Inferior parietal cortex (tissue), 1 donor: Measurements from ENCODE around the gene SLC16A1.
A peak's percentile ranks its signal among the peaks of the same experiment; 100 is the strongest.
"Not testable (repeated sequence)": the region's sequence is repeated elsewhere in the genome, so short reads cannot be mapped to it uniquely, and the experiment has no call there.

ENCODE experiments used
- DNase-seq: peaks from one replicate; pipeline ENCODE4 v3.0.0-alpha.2; 2016; ENCODE audit errors: extremely low spot score

The SLC16A1 gene

GRCh38 chr1:112971006-112971405, 15.0 kb upstream of the SLC16A1 start:
- DNase-seq, result no peak

GRCh38 chr1:112964347-112964746, 8.4 kb upstream of the SLC16A1 start:
- DNase-seq, result no peak

- no peak for DNase-seq
Observed at GRCh38 chr1:112961072-112961471, 5.1 kb upstream of the SLC16A1 start.

GRCh38 chr1:112960384-112960783, 4.4 kb upstream of the SLC16A1 start:
- no peak for DNase-seq

- not testable (repeated sequence) for DNase-seq
Observed at GRCh38 chr1:112958236-112958635, 2.2 kb upstream of the SLC16A1 start.

GRCh38 chr1:112957133-112957812, 1.3 kb upstream of the SLC16A1 start:
- peak; percentile 52 for DNase-seq

GRCh38 chr1:112956544-112957132, 642 bp upstream of the SLC16A1 start:
- DNase-seq, result peak; percentile 37

- peak; percentile 55 for DNase-seq
Observed at GRCh38 chr1:112954945-112955772, 837 bp downstream of the SLC16A1 start.

GRCh38 chr1:112954017-112954650, 1.9 kb downstream of the SLC16A1 start:
- no peak for DNase-seq

GRCh38 chr1:112950426-112950825, 5.6 kb downstream of the SLC16A1 start:
- no peak for DNase-seq

- DNase-seq, result no peak
Observed at GRCh38 chr1:112946683-112947082, 9.3 kb downstream of the SLC16A1 start.

- DNase-seq, result no peak
Observed at GRCh38 chr1:112939810-112940209, 16.2 kb downstream of the SLC16A1 start.

- no peak for DNase-seq
Observed at GRCh38 chr1:112938210-112938609, 17.8 kb downstream of the SLC16A1 start.

GRCh38 chr1:112937495-112937894, 18.5 kb downstream of the SLC16A1 start:
- DNase-seq, result no peak

- DNase-seq, result no peak
Observed at GRCh38 chr1:112937070-112937469, 18.9 kb downstream of the SLC16A1 start.

GRCh38 chr1:112935461-112936111, 20.4 kb downstream of the SLC16A1 start:
- DNase-seq, result no peak

GRCh38 chr1:112934577-112934976, 21.4 kb downstream of the SLC16A1 start:
- no peak for DNase-seq

GRCh38 chr1:112933820-112934571, 22.0 kb downstream of the SLC16A1 start:
- DNase-seq, result no peak

- DNase-seq, result no peak
Observed at GRCh38 chr1:112929979-112930378, 26.0 kb downstream of the SLC16A1 start.

- peak; percentile 57 for DNase-seq
Observed at GRCh38 chr1:112927462-112927990, 28.5 kb downstream of the SLC16A1 start.

GRCh38 chr1:112926858-112927257, 29.1 kb downstream of the SLC16A1 start:
- no peak for DNase-seq
